NCI-H460 (cell line): ENCODE data around the gene CAPN2. TPM values are rescaled to one million over a fixed set of nuclear protein-coding genes. Genes with fewer than 3 reads are reported as not detected.
"Not testable (repeated sequence)": the region's sequence is repeated elsewhere in the genome, so short reads cannot be mapped to it uniquely, and the experiment has no call there.

Experiments used
- DNase-seq: peaks from one replicate; pipeline ENCODE4 v3.0.0-alpha.2; 2016; ENCODE audit warnings: low read depth; ENCODE audit errors: extremely low read depth
- total RNA-seq: library from RNA; depleted of rRNA; stranded (reverse); fragments of >200 nt; shearing (Covaris generic); gene quantifications from 2 replicates; pipeline ENCODE4 v1.2.3, GENCODE V29; 2014

CAPN2 gene
- total RNA-seq, 1 experiment from 2014 or later, result 256 TPM

DNA sequence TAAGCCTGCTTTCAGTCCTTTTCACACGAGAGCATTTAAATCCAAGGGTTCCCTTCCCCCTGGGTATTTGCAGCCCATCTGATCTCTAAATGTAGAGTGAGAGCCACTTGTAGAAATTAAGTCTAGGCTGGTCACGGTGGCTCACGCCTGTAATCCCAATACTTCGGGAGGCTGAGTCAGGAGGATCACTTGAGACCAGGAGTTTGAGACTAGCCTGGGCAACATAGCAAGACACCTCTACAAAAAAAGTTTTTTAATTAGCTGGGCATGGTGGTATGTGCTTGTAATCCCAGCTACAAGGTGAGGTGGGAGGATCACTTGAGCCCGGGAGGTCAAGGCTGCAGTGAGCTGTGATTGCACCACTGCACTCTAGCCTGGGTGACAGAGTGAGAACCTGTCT lies 24.3 kb downstream of the CAPN2 start:
- DNase-seq, result not testable (repeated sequence)

- DNase-seq, result no peak
Observed at GRCh38 chr1:223737342-223737741, 25.0 kb downstream of the CAPN2 start.

- DNase-seq, result no peak
Observed at GRCh38 chr1:223738465-223739365, 26.4 kb downstream of the CAPN2 start.

DNA sequence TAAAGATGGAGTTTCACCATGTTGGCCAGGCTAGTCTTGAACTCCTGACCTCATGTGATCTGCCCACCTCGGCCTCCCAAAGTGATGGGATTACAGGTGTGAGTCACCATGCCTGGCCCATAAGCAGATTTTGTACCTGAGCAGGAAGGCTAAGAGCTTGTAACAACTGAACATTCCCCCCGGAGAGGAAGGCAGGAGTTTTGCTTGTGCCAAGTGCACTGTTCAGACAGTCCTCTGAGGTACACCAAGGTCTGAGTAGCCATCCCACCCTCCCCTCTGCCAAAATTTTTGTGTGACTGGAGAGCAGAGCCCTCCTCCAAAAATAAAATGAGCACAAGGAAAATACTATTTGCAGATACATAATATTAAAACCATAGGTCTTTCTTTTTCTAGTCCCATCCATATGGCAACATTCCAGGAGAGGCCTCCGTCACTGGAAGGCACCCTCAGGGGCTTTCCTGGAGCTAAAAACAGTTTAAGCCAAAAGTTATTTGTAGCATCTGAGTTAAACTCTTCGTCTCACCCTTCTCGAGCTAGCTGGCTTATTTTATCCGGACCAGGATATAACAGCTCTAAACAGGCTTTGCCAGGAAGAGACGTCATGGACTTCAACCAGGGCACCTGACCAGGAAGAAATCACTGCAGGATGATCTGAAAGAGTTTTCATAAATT lies 27.2 kb downstream of the CAPN2 start:
- DNase-seq, result no peak

DNA sequence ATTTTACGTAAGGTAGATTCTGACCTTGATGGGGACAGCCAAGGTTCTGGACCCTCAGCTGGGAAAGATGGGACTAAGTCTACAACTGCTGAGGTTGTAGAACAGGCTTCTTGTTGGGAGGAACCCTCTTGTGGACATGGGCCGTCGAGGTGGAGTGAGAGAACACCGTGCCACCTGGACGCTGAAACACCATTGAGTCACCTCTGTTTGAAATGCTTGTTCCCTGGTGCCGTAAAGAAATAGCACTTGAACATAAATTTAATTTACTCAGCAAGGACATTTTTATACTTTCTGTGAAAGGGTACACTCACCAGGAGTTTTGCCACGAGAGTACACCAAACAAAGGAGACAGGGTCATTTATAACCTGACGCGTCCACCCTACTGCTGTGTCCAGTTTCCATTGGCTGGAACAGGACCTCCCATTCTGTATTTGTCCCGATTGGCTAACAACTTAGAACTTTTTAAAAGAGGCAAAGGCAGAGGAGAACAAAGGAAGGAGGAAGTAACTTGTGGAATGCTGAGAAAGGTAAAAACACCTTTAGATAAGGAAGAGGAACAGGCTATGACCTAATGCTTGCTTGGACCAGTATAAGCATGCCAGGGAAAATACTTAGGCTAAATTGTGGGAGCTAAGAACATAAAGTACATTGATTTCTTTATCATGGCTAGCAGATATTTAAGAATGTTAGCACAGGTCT lies 27.8 kb downstream of the CAPN2 start:
- not testable (repeated sequence) for DNase-seq

- no peak for DNase-seq
Observed at GRCh38 chr1:223741861-223742260, 29.5 kb downstream of the CAPN2 start.

- no peak for DNase-seq
Observed at GRCh38 chr1:223742856-223743517, 30.6 kb downstream of the CAPN2 start.

DNA sequence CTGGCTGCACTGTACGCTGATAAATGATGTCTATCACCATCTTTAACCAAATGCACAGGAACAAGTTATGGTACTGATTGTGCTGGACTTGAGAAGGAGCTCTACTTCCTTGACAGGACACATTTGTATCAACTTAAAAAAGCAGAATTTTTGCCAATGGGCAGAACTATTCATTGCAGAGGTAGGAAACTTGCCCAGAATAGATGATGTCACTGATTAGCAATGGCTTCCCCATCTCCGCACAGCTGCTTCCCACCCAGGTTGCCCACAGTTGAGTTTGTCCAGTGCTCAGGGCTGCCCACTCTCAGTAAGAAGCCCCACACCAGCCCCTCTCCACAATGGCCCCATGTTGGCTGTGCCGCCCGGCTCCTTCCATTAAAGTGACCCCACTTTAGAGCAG lies 33.4 kb downstream of the CAPN2 start:
- DNase-seq, result no peak

DNA sequence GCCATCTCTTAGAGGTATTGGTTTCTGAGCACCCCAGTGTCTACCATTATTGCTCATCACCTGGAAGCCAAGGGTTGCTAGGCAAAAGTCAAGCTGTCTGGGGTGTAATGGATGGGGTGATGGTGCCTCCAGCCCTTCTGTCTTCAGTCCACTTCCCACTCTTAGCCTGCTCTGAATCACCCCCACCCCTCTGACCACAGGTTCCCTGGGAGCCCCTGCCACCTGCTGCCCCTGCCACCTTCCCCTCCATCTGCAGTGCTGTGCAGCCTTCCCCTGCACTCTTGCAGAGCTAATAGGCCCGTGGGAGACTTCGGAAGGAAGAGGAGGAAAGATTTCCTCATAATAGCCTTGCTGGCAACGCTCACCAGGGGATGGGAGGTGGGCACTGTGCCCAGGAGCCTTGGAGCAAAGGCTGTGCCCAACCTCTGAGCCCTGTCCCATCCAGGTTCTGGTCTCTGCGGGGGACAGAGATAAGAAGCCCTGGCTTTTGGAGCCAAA lies 35.5 kb downstream of the CAPN2 start:
- DNase-seq, result no peak

- DNase-seq, result no peak
Observed at GRCh38 chr1:223748405-223748772, 36.0 kb downstream of the CAPN2 start.

DNA sequence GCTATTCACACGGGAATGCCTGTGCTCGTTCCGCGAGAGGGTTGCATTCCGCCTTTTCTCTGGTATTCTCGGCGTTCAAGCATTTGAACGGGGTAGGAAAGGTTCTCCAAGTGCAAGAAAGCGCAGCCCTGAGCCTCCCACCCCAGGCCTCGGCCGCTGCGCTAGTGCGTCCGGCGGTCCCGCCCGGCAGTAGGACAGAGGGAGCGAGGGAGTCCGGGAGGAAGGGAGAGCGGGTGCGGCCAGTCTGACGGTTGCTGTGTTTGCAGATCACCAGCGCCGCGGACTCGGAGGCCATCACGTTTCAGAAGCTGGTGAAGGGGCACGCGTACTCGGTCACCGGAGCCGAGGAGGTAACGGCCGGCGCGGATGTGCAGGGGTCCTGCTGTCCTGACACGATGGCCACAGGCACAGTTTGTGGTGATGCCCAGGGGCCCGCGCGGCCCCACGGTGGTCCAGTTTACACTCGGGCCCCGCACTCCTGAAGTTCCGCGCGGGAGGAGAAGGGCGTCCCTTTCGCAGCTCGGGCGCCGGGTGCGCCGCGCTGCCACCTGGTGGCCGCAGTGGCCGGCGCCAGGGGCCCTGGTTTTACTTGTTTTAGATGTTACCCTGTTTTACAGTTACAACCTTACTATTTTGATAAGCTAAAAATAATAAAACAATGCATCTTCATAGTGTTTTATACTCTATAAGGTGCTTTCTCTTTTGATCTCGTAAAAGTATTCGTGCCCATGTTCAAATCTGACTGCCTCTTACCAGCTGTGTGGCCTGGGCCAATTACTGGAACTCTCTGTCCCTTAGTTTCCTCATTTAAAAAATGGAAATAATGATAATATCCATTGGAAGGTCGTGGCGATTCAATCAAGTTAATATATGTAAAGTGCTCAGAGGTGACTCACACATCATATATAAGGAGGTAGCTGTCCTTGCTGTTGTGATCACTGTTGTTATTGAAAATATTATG lies 36.7 kb downstream of the CAPN2 start:
- DNase-seq, result peak; percentile 49

GRCh38 chr1:223750730-223751570 lies 38.6 kb downstream of the CAPN2 start:
- DNase-seq, result no peak

DNA sequence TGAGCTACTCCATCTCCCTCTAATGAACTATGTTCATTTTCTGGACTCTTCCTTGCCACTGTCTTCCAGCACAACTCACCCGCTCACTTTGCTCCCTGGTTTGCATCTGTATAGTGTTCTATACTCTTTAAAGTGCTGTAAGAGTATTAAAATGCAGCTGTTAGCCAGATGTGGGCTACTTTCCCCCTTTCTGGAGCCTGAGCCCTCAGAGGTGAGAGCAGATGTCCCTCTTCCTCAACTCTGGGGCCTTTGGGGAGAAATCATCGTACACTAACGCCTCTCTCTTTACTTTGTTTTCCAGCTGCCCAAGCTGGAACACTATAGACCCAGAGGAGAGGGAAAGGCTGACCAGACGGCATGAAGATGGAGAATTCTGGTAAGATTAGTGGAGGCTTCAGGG lies 39.4 kb downstream of the CAPN2 start:
- DNase-seq, result no peak

DNA sequence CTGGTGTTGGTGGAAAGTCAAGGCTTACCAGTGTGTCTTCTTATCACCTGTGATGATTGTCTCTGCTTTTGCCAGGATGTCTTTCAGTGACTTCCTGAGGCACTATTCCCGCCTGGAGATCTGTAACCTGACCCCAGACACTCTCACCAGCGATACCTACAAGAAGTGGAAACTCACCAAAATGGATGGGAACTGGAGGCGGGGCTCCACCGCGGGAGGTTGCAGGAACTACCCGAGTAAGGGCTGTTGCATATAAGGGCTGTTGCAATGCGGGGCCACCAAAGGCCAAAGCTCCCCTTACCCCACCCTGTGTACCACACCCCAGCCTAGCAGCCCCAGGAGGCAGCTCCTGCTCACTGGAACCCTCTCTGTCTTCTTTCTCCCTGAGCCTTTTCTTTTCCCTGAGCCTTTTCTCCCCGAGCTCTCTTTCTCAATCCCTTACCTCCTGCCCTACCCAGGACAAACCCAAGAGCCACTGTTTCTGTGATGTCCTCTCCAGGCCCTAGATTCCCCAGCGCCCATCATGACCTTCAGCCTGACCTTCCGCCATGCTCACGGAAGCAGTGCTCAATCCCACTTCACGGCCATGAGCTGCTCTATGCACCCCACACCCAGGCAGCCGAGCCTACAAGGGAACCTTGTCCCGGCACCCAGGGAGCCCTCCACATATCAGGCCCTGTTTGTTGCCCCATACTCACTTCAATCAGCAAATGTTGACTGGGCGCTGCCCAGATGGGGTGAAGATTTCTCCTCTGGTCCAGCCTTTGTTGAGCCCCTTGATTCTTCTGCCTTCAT lies 40.6 kb downstream of the CAPN2 start:
- DNase-seq, result no peak

DNA sequence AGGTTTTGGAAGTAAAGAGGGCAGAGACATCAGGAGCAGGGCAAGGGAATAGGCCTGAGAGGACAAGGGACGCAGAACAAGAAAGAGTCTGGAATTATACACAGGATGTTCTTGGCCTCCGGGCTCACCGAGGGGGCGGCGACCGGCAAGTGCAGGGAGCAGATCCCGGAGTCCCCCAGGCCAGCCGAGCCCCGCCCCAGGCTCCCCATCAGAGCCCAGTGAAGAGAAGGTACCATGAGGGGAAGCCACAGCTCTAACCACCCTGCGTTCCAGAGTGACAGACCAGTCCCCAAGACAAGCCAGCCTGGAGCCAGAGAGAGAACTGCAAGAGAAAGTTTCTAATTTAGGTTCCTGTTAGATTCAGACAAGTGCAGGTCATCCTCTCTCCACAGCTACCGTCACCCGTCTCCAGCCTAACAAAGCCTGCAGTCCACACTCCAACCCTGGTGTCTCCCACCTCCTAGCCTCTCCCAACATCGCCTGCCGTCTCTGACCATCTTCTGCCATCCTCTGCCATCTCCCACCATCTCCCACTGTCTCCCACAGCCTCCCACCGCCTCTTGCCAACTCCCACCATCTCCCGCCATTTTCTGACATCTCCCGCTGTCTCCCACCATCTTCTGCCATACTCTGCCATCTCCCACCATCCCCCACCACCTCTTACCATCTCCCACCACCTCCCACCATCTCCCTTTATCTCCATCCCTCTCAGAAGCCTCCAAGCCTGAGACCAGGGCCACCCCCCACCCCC lies 42.5 kb downstream of the CAPN2 start:
- no peak for DNase-seq

GRCh38 chr1:223755432-223755792 lies 43.1 kb downstream of the CAPN2 start:
- no peak for DNase-seq
